A549 (cell line): ENCODE data around the gene ADORA1.

Experiments used
- JUN ChIP-seq, 2 experiments: fragments of >200 bp; sonication (Bioruptor Twin); formaldehyde crosslinking; IDR thresholded peaks; 2 replicates in 1 of 2; 3 replicates in 1 of 2; pipeline ENCODE4 v1.6.1; 2016 to 2017
- POLR2A ChIP-seq: IDR thresholded peaks from 2 replicates; pipeline ENCODE4 v1.6.1; 2012; ENCODE audit warnings: mild to moderate bottlenecking, low read length

- no peak for TF ChIP-seq JUN (IDR thresholded peaks at IDR 0.05)
- TF ChIP-seq POLR2A: no peak
Measured at GRCh38 chr1:203098445-203098844, 29.1 kb upstream of the ADORA1 start.
